Neural progenitor cell (in vitro differentiated cells): Measurements from ENCODE around the gene ST7. TPM values are rescaled to one million over a fixed set of nuclear protein-coding genes. Genes with fewer than 3 reads are reported as not detected.

Experiments used
- DNase-seq: peaks from one replicate; pipeline ENCODE4 v3.0.0-alpha.2; 2016; ENCODE audit warnings: low spot score
- H2AFZ ChIP-seq: fragments of 200-600 bp; sonication (generic); replicated peaks from 2 replicates; pipeline ENCODE4 v1.6.1; 2016; ENCODE audit warnings: antibody characterized with exemption
- H3F3A ChIP-seq: fragments of 200-600 bp; sonication (generic); 2 replicates; pipeline ENCODE4 v1.6.1; 2016; ENCODE audit warnings: antibody characterized with exemption, low read depth
- H3K27ac ChIP-seq: fragments of 200-600 bp; sonication (generic); 2 replicates; pipeline ENCODE4 v1.5.1; 2016; ENCODE audit warnings: mild to moderate bottlenecking
- H3K27me3 ChIP-seq: fragments of 200-600 bp; sonication (generic); 2 replicates; pipeline ENCODE4 v1.6.1; 2016; ENCODE audit warnings: mild to moderate bottlenecking, moderate library complexity
- H3K36me3 ChIP-seq: fragments of 200-600 bp; sonication (generic); 2 replicates; pipeline ENCODE4 v1.5.1; 2016
- H3K4me1 ChIP-seq: fragments of 200-600 bp; sonication (generic); 2 replicates; pipeline ENCODE4 v1.6.1; 2016; ENCODE audit warnings: mixed run types
- H3K4me2 ChIP-seq: fragments of 200-600 bp; sonication (generic); 2 replicates; pipeline ENCODE4 v1.6.1; 2016
- H3K4me3 ChIP-seq: fragments of 200-600 bp; sonication (generic); 2 replicates; pipeline ENCODE4 v1.5.1; 2016
- H3K79me2 ChIP-seq: fragments of 200-600 bp; sonication (generic); 2 replicates; pipeline ENCODE4 v1.6.1; 2016; ENCODE audit warnings: low read depth
- H3K9ac ChIP-seq: fragments of 200-600 bp; sonication (generic); 2 replicates; pipeline ENCODE4 v1.6.1; 2016
- H3K9me3 ChIP-seq: fragments of 200-600 bp; sonication (generic); 2 replicates; pipeline ENCODE4 v1.5.1; 2016; ENCODE audit warnings: low read depth
- H4K20me1 ChIP-seq: fragments of 200-600 bp; sonication (generic); 2 replicates; pipeline ENCODE4 v1.6.1; 2016; ENCODE audit warnings: low read depth
- H3K27ac Mint-ChIP-seq: 3 replicates; pipeline ENCODE4 v1.8.0; 2021; ENCODE audit warnings: mixed read lengths
- H3K27me3 Mint-ChIP-seq: 2 replicates; pipeline ENCODE4 v1.8.0; 2022; ENCODE audit warnings: low read depth, mild to moderate bottlenecking, inconsistent platforms, moderate library complexity, mixed read lengths; ENCODE audit not compliant: insufficient read depth
- H3K36me3 Mint-ChIP-seq: 3 replicates; pipeline ENCODE4 v1.8.0; 2021; ENCODE audit warnings: mixed read lengths
- H3K4me1 Mint-ChIP-seq: 3 replicates; pipeline ENCODE4 v1.8.0; 2021; ENCODE audit warnings: mixed read lengths
- H3K4me3 Mint-ChIP-seq: 3 replicates; pipeline ENCODE4 v1.8.0; 2021; ENCODE audit warnings: mild to moderate bottlenecking, moderate library complexity, mixed read lengths
- H3K9me3 Mint-ChIP-seq: 3 replicates; pipeline ENCODE4 v1.8.0; 2020; ENCODE audit warnings: mixed read lengths
- CTCF ChIP-seq: fragments of 200-600 bp; sonication (generic); IDR thresholded peaks from 2 replicates; pipeline ENCODE4 v1.5.1; 2017; ENCODE audit warnings: antibody characterized with exemption, mild to moderate bottlenecking
- EZH2 ChIP-seq: fragments of 200-600 bp; sonication (generic); IDR thresholded peaks from 2 replicates; pipeline ENCODE4 v1.6.1; 2017; ENCODE audit warnings: antibody characterized with exemption, mild to moderate bottlenecking, moderate library complexity
- EZH2phosphoT487 ChIP-seq: fragments of 200-600 bp; sonication (generic); IDR thresholded peaks from 2 replicates; pipeline ENCODE4 v1.6.1; 2017; ENCODE audit warnings: antibody characterized with exemption
- total RNA-seq: library from RNA; depleted of rRNA; stranded (reverse); fragments of >200 nt; gene quantifications from 2 replicates; pipeline ENCODE4 v1.2.3, GENCODE V29; 2015; ENCODE audit warnings: low replicate concordance

The ST7 gene
- total RNA-seq, 1 donor from 2014 or later = 5.8 TPM

GRCh38 chr7:117112640-117113039 lies 159.3 kb downstream of the ST7 start:
- H3K4me3 Mint-ChIP-seq = no peak overlapping the region
- no peak for DNase-seq
- no peaks in the 10 kb centered on the region for H3F3A ChIP-seq
- H3K27ac ChIP-seq = no peak overlapping the region
- H2AFZ ChIP-seq = no peak overlapping the region
- TF ChIP-seq EZH2phosphoT487 (no peak), EZH2 (no peak), CTCF (no peak)
- H3K9me3 Mint-ChIP-seq = peaks cover 8% of the 10 kb centered on the region
- H3K36me3 ChIP-seq = no peaks in the 10 kb centered on the region
- no peak overlapping the region for H3K4me2 ChIP-seq
- no peaks in the 10 kb centered on the region for H4K20me1 ChIP-seq
- no peak overlapping the region for H3K9ac ChIP-seq
- H3K27me3 ChIP-seq = no peaks in the 10 kb centered on the region
- no peaks in the 10 kb centered on the region for H3K9me3 ChIP-seq
- no peak overlapping the region for H3K4me3 ChIP-seq
- H3K36me3 Mint-ChIP-seq = peaks cover 10% of the 10 kb centered on the region
- H3K4me1 Mint-ChIP-seq = peaks cover 7% of the 10 kb centered on the region
- no peaks in the 10 kb centered on the region for H3K27me3 Mint-ChIP-seq
- no peaks in the 10 kb centered on the region for H3K4me1 ChIP-seq
- H3K79me2 ChIP-seq = no peaks in the 10 kb centered on the region
- no peak overlapping the region for H3K27ac Mint-ChIP-seq

GRCh38 chr7:117113871-117114270 lies 160.6 kb downstream of the ST7 start:
- DNase-seq = no peak
- peaks cover 11% of the 10 kb centered on the region for H3K4me1 Mint-ChIP-seq
- H3K9ac ChIP-seq = no peak overlapping the region
- H3K9me3 ChIP-seq = no peaks in the 10 kb centered on the region
- H3K27me3 ChIP-seq = no peaks in the 10 kb centered on the region
- no peaks in the 10 kb centered on the region for H3F3A ChIP-seq
- no peak overlapping the region for H3K27ac ChIP-seq
- H3K4me2 ChIP-seq = no peak overlapping the region
- H3K4me3 ChIP-seq = no peak overlapping the region
- H3K27me3 Mint-ChIP-seq = peaks cover 2% of the 10 kb centered on the region
- H3K36me3 ChIP-seq = no peaks in the 10 kb centered on the region
- TF ChIP-seq EZH2phosphoT487 = no peak
- no peak for TF ChIP-seq EZH2
- no peak for TF ChIP-seq CTCF
- H3K9me3 Mint-ChIP-seq = no peaks in the 10 kb centered on the region
- no peaks in the 10 kb centered on the region for H3K79me2 ChIP-seq
- no peak overlapping the region for H3K4me3 Mint-ChIP-seq
- H3K4me1 ChIP-seq = peaks cover 7% of the 10 kb centered on the region
- no peaks in the 10 kb centered on the region for H4K20me1 ChIP-seq
- peaks cover 2% of the 10 kb centered on the region for H3K36me3 Mint-ChIP-seq
- H3K27ac Mint-ChIP-seq = no peak overlapping the region
- H2AFZ ChIP-seq = no peak overlapping the region

GRCh38 chr7:117114272-117114671 lies 161.0 kb downstream of the ST7 start:
- H3K4me3 ChIP-seq = no peak overlapping the region
- H3K27ac Mint-ChIP-seq = no peak overlapping the region
- peaks cover 11% of the 10 kb centered on the region for H3K4me1 ChIP-seq
- no peaks in the 10 kb centered on the region for H3K9me3 ChIP-seq
- no peak overlapping the region for H3K4me3 Mint-ChIP-seq
- no peaks in the 10 kb centered on the region for H3K36me3 Mint-ChIP-seq
- no peaks in the 10 kb centered on the region for H3K79me2 ChIP-seq
- H3K36me3 ChIP-seq = no peaks in the 10 kb centered on the region
- peaks cover 12% of the 10 kb centered on the region for H3K4me1 Mint-ChIP-seq
- H3F3A ChIP-seq = no peaks in the 10 kb centered on the region
- H3K9me3 Mint-ChIP-seq = no peaks in the 10 kb centered on the region
- no peak overlapping the region for H3K4me2 ChIP-seq
- no peak overlapping the region for H2AFZ ChIP-seq
- peaks cover 2% of the 10 kb centered on the region for H3K27me3 Mint-ChIP-seq
- no peaks in the 10 kb centered on the region for H3K27me3 ChIP-seq
- no peak overlapping the region for H3K9ac ChIP-seq
- TF ChIP-seq CTCF (no peak), EZH2 (no peak), EZH2phosphoT487 (no peak)
- no peak for DNase-seq
- no peak overlapping the region for H3K27ac ChIP-seq
- no peaks in the 10 kb centered on the region for H4K20me1 ChIP-seq

GRCh38 chr7:117116211-117116610 lies 162.9 kb downstream of the ST7 start:
- no peak overlapping the region for H3K9ac ChIP-seq
- H3K36me3 ChIP-seq = no peaks in the 10 kb centered on the region
- no peaks in the 10 kb centered on the region for H3F3A ChIP-seq
- H3K36me3 Mint-ChIP-seq = peaks cover 5% of the 10 kb centered on the region
- H3K27me3 ChIP-seq = no peaks in the 10 kb centered on the region
- H3K4me2 ChIP-seq = no peak overlapping the region
- DNase-seq = no peak
- TF ChIP-seq EZH2phosphoT487 = no peak
- peaks cover 2% of the 10 kb centered on the region for H3K27me3 Mint-ChIP-seq
- H3K9me3 Mint-ChIP-seq = no peaks in the 10 kb centered on the region
- no peak overlapping the region for H3K4me3 Mint-ChIP-seq
- no peak overlapping the region for H3K4me3 ChIP-seq
- no peaks in the 10 kb centered on the region for H3K79me2 ChIP-seq
- no peaks in the 10 kb centered on the region for H4K20me1 ChIP-seq
- peaks cover 12% of the 10 kb centered on the region for H3K4me1 ChIP-seq
- peaks cover 12% of the 10 kb centered on the region for H3K4me1 Mint-ChIP-seq
- H2AFZ ChIP-seq = no peak overlapping the region
- no peaks in the 10 kb centered on the region for H3K9me3 ChIP-seq
- H3K27ac ChIP-seq = no peak overlapping the region
- no peak overlapping the region for H3K27ac Mint-ChIP-seq
